ENCODE measurements around the gene MPHOSPH9.

- TF ChIP-seq USF2 (CRISPR knock-in tag; IDR thresholded peaks at IDR 0.05) (no peak), CTCF (IDR thresholded peaks at IDR 0.05) (no peak), MAX (CRISPR knock-in tag; IDR thresholded peaks at IDR 0.05) (no peak), ATF6 (CRISPR knock-in tag; IDR thresholded peaks at IDR 0.05) (no peak), NFE2L1 (CRISPR knock-in tag; IDR thresholded peaks at IDR 0.05) (no peak), ATF3 (CRISPR knock-in tag; conservative IDR thresholded peaks at IDR 0.05) (no peak), KAT7 (CRISPR knock-in tag; IDR thresholded peaks at IDR 0.05; ENCODE audit: borderline replicate concordance) (peak; percentile 49; the same call in 1 of the 2 replicates), ATF2 (CRISPR knock-in tag; IDR thresholded peaks at IDR 0.05; ENCODE audit: borderline replicate concordance, low read depth) (no peak), AFF4 (CRISPR knock-in tag; IDR thresholded peaks at IDR 0.05; ENCODE audit: borderline replicate concordance) (no peak), E2F4 (CRISPR knock-in tag; IDR thresholded peaks at IDR 0.05; ENCODE audit: borderline replicate concordance, low read depth) (no peak), ATF1 (CRISPR knock-in tag; IDR thresholded peaks at IDR 0.05) (no peak), PREB (CRISPR knock-in tag; IDR thresholded peaks at IDR 0.05; ENCODE audit: borderline replicate concordance) (no peak)
Observed at GRCh38 chr12:123150275-123150743, 82.6 kb downstream of the MPHOSPH9 start.
